GM20431 (cell line): Measurements from ENCODE around the gene CORO2B.

ENCODE experiments used
- in situ Hi-C: fragments of 300-500 bp; cut with MseI, MboI; formaldehyde crosslinking; loops from one replicate; pipeline ENCODE4 v1.15.0; 2020; ENCODE audit warnings: low sequenced_read_pairs; ENCODE audit not compliant: unreplicated experiment

CORO2B gene

GRCh38 chr15:68553314-68553993, 25.3 kb upstream of the CORO2B start:
- in situ Hi-C loops, result loop anchor here (10.0 to 25.0 kb wide), 2 partner anchors 121 to 334 kb away; no protein-coding TSS in a partner anchor

- in situ Hi-C loops, result loop anchor here (10.0 to 25.0 kb wide), 2 partner anchors 121 to 333 kb away; no protein-coding TSS in a partner anchor
Measured at GRCh38 chr15:68553994-68554720, 24.6 kb upstream of the CORO2B start.

- in situ Hi-C loops, result loop anchor here (10.0 to 25.0 kb wide), 2 partner anchors 120 to 332 kb away; no protein-coding TSS in a partner anchor
Measured at GRCh38 chr15:68554721-68555678, 23.8 kb upstream of the CORO2B start.

GRCh38 chr15:68555679-68556037, 23.1 kb upstream of the CORO2B start:
- in situ Hi-C loops, result loop anchor here (10.0 to 25.0 kb wide), 2 partner anchors 119 to 332 kb away; no protein-coding TSS in a partner anchor

- in situ Hi-C loops, result loop anchor here (10.0 to 25.0 kb wide), 2 partner anchors 118 to 331 kb away; no protein-coding TSS in a partner anchor
Measured at GRCh38 chr15:68556139-68556990, 22.4 kb upstream of the CORO2B start.

- in situ Hi-C loops, result loop anchor here (10.0 to 25.0 kb wide), 2 partner anchors 117 to 330 kb away; no protein-coding TSS in a partner anchor
Measured at GRCh38 chr15:68557469-68558317, 21.1 kb upstream of the CORO2B start.

- in situ Hi-C loops, result loop anchor here (10.0 to 25.0 kb wide), 2 partner anchors 116 to 329 kb away; no protein-coding TSS in a partner anchor
Measured at GRCh38 chr15:68558318-68559305, 20.2 kb upstream of the CORO2B start.

- in situ Hi-C loops, result loop anchor here (10.0 to 25.0 kb wide), 2 partner anchors 115 to 328 kb away; no protein-coding TSS in a partner anchor
Measured at GRCh38 chr15:68559345-68560310, 19.2 kb upstream of the CORO2B start.

GRCh38 chr15:68560501-68561113, 18.2 kb upstream of the CORO2B start:
- in situ Hi-C loops, result loop anchor here (25.0 kb wide), 1 partner anchor 327 kb away; no protein-coding TSS in a partner anchor

- in situ Hi-C loops, result loop anchor here (25.0 kb wide), 1 partner anchor 326 kb away; no protein-coding TSS in a partner anchor
Measured at GRCh38 chr15:68561171-68561900, 17.5 kb upstream of the CORO2B start.

- in situ Hi-C loops, result loop anchor here (25.0 kb wide), 1 partner anchor 325 kb away; no protein-coding TSS in a partner anchor
Measured at GRCh38 chr15:68561901-68562300, 16.9 kb upstream of the CORO2B start.

- in situ Hi-C loops, result loop anchor here (25.0 kb wide), 1 partner anchor 323 kb away; no protein-coding TSS in a partner anchor
Measured at GRCh38 chr15:68564173-68564572, 14.6 kb upstream of the CORO2B start.

GRCh38 chr15:68565234-68565633, 13.6 kb upstream of the CORO2B start:
- in situ Hi-C loops, result loop anchor here (25.0 kb wide), 1 partner anchor 322 kb away; no protein-coding TSS in a partner anchor

GRCh38 chr15:68565726-68566125, 13.1 kb upstream of the CORO2B start:
- in situ Hi-C loops, result loop anchor here (25.0 kb wide), 1 partner anchor 322 kb away; no protein-coding TSS in a partner anchor
